Adrenal gland (tissue), 12 donors: ENCODE data around the gene CHRNA7. TPM values are rescaled to one million over a fixed set of nuclear protein-coding genes. Genes with fewer than 3 reads are reported as not detected.

Source experiments
- DNase-seq, 7 donors: peaks; one replicate each; pipeline ENCODE4 v3.0.0-alpha.2; 2019 to 2020
- H3K27ac ChIP-seq, 5 donors: fragments of 200-600 bp; sonication (generic) in 4 of 5; 1 replicate in 3 of 5; 2 replicates in 2 of 5; pipeline versions ENCODE4 v1.5.1 to v1.8.0; 2016 to 2020; ENCODE audit warnings: mild to moderate bottlenecking in 1 of 5
- H3K27me3 ChIP-seq: fragments of 200-600 bp; 2 replicates; pipeline ENCODE4 v1.8.0; 2021
- H3K36me3 ChIP-seq, 2 donors: fragments of 200-600 bp; replicated peaks in 1 of 2; 1 replicate in 1 of 2; 2 replicates in 1 of 2; pipeline versions ENCODE4 v1.5.1 to v1.8.0; 2018 to 2022
- H3K4me1 ChIP-seq, 2 donors: fragments of 200-600 bp; replicated peaks in 1 of 2; 1 replicate in 1 of 2; 2 replicates in 1 of 2; pipeline versions ENCODE4 v1.5.1 to v1.8.0; 2018 to 2021
- H3K4me3 ChIP-seq, 4 donors: fragments of 200-600 bp; sonication (generic) in 3 of 4; one replicate each; pipeline ENCODE4 v1.5.1; 2016 to 2018
- H3K9me3 ChIP-seq, 3 donors: fragments of 200-600 bp; sonication (generic) in 1 of 3; replicated peaks in 1 of 3; 1 replicate in 2 of 3; 2 replicates in 1 of 3; pipeline versions ENCODE4 v1.5.1 to v1.8.0; 2016 to 2021
- POLR2A ChIP-seq, 2 donors: fragments of 450-650 bp; IDR thresholded peaks; one replicate each; pipeline ENCODE4 v1.6.1; 2017; ENCODE audit warnings: antibody characterized with exemption in 2 of 2, mild to moderate bottlenecking in 2 of 2, moderate library complexity in 1 of 2
- WGBS, 4 donors: extraction: QIAGEN DNeasy Blood & Tissue Kit in 2 of 4; methylation state at CpG; one replicate each; pipeline versions ENCODE4 v1.1.5 to v1.1.7; 2013 to 2017; 5-methylcytosine and 5-hydroxymethylcytosine counted together
- intact Hi-C, 2 donors: fragments of 100-400 bp; cut with DNase I; formaldehyde crosslinking; loops; one replicate each; pipeline versions ENCODE4 v1.14.1 to v1.15.0; 2022 to 2023
- polyA plus RNA-seq, 3 donors: library from polyadenylated mRNA; stranded (reverse); fragments of 200-250 nt in 2 of 3; fragments of 350-450 nt in 1 of 3; fragmentation: Illumina TruSeq in 1 of 3; extraction: RNeasy Lipid Tissue Mini Kit (QIAGEN cat#74804) in 1 of 3; gene quantifications; one replicate each; pipeline ENCODE4 v1.2.3, GENCODE V29; 2013 to 2014
- total RNA-seq, 9 donors: library from RNA; depleted of rRNA in 4 of 9; stranded (reverse); fragments of >200 nt in 4 of 9; fragments of 120-200 nt in 1 of 9; fragmentation: NEBNext Ultra II Directional in 1 of 9; extraction: Animal tissue kit (Norgen Biotek cat#: 25700) in 1 of 9; gene quantifications; one replicate each; pipeline versions ENCODE4 v1.1.0 to v1.2.4, GENCODE V29; 2013 to 2023
- TF ChIP-seq, protein P1 (sequence below), 6 experiments: fragments of 450-650 bp in 4 of 6; fragments of 200-600 bp in 2 of 6; sonication (generic) in 1 of 6; IDR thresholded peaks; 1 replicate in 5 of 6; 2 replicates in 1 of 6; pipeline versions ENCODE4 v1.5.1 to v1.8.0; 2016 to 2021; ENCODE audit warnings: antibody characterized with exemption in 6 of 6, mild to moderate bottlenecking in 2 of 6, moderate library complexity in 1 of 6
- donor health status: healthy with polysubstance abuse.
- donor health status: Bipolar disorder and iron deficiency.
- donor health status: DM: yes; HTN: yes; CAD: no.
- donor health status: DM: no; HTN: no; CAD: no.
- donor health status: DM: no; HTN: no; CAD: no.
- donor health status: DM: yes; HTN: yes; CAD: no.

Gene CHRNA7
- total and polyA plus RNA-seq, 12 donors: 0.06 to 89.6 (median 4.1) TPM

DNA sequence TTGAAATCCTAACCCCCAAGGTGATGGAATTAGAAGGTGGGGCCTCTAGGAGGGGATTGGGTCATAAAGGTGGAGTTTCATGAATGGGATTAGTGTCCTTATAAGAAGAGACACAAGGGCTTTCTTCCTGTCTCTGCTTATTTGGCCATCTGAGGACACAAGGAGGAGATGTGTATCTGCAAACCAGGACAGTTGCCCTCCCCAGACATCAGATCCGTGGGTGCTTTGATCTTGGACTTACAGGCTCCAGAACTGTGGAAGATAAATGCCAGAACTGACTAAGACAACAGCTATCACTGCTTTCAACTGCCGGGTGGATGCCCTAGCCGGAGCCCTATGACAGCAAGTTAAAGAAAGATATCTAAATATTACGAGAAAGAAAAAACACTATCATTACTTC lies 94.4 kb downstream of the CHRNA7 start:
- Histone ChIP-seq H3K36me3 (no peaks in the 10 kb centered on the region), H3K27ac (no peak overlapping the region), H3K4me3 (no peak overlapping the region), H3K4me1 (no peaks in the 10 kb centered on the region), H3K9me3 (peaks cover 0 to 5% (median 0%) of the 10 kb centered on the region in 3 donors), H3K27me3 (no peaks in the 10 kb centered on the region)
- intact Hi-C loops: no loop called here
- TF ChIP-seq POLR2A (IDR thresholded peaks at IDR 0.05): no peak
- TF ChIP-seq, protein P1, sequence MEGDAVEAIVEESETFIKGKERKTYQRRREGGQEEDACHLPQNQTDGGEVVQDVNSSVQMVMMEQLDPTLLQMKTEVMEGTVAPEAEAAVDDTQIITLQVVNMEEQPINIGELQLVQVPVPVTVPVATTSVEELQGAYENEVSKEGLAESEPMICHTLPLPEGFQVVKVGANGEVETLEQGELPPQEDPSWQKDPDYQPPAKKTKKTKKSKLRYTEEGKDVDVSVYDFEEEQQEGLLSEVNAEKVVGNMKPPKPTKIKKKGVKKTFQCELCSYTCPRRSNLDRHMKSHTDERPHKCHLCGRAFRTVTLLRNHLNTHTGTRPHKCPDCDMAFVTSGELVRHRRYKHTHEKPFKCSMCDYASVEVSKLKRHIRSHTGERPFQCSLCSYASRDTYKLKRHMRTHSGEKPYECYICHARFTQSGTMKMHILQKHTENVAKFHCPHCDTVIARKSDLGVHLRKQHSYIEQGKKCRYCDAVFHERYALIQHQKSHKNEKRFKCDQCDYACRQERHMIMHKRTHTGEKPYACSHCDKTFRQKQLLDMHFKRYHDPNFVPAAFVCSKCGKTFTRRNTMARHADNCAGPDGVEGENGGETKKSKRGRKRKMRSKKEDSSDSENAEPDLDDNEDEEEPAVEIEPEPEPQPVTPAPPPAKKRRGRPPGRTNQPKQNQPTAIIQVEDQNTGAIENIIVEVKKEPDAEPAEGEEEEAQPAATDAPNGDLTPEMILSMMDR (IDR thresholded peaks at IDR 0.05): no peak
- 48 to 57% (median 51%) methylated on average over 4 of the region's 4 CpGs for WGBS, 4 donors
- no peak for DNase-seq

DNA sequence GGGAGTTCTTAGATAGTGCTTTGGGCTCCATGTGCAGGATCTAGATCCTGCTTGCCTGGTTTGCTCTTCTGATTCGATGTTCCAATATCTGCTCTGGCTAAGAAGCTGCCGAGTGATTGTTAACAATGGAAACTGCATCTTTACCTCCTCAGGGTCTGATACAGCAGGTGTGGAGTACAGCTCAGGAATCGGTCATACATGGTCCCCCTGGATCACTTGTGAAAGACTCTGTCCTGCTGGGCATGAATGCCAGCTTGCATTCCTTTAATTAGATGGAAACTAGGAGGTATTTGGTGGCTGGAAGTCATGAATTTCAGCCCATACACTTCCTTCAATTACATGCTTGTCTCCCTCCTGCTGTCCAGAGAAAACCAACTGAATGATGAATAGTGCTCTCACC lies 95.3 kb downstream of the CHRNA7 start:
- Histone ChIP-seq H3K36me3 (no peaks in the 10 kb centered on the region), H3K4me3 (no peak overlapping the region), H3K9me3 (peaks cover 0 to 5% (median 0%) of the 10 kb centered on the region in 3 donors), H3K27ac (no peak overlapping the region), H3K4me1 (no peaks in the 10 kb centered on the region), H3K27me3 (no peaks in the 10 kb centered on the region)
- 80 to 91% (median 85%) methylated on average over 3 of the region's 3 CpGs for WGBS, 4 donors
- DNase-seq: no peak
- intact Hi-C loops: no loop called here
- no peak for TF ChIP-seq POLR2A (IDR thresholded peaks at IDR 0.05)

DNA sequence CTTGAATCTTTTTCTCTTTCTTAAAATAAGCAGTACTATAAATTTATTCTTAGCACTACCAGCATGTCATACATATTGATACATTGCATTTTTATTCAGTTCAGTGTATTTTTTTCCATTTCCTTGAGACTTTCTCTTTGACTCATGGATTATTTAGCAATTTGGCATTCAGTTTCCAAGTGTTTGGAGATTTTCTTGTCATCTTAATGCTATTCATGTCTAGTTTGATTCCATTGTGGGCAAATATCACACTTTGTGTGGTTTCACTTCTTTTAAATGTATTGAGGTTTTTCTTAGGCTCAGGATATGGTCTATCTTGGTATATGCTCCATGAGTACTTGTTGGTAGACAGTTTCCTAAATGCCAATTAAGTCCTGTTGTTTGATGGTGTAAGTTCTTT lies 99.5 kb downstream of the CHRNA7 start:
- Histone ChIP-seq H3K27me3 (no peaks in the 10 kb centered on the region), H3K27ac (no peak overlapping the region), H3K4me3 (no peak overlapping the region), H3K4me1 (no peaks in the 10 kb centered on the region), H3K36me3 (no peaks in the 10 kb centered on the region), H3K9me3 (peaks cover 0 to 5% (median 0%) of the 10 kb centered on the region in 3 donors)
- TF ChIP-seq, protein P1 (IDR thresholded peaks at IDR 0.05): no peak
- no peak for TF ChIP-seq POLR2A (IDR thresholded peaks at IDR 0.05)
- no peak for DNase-seq
- intact Hi-C loops: no loop called here

DNA sequence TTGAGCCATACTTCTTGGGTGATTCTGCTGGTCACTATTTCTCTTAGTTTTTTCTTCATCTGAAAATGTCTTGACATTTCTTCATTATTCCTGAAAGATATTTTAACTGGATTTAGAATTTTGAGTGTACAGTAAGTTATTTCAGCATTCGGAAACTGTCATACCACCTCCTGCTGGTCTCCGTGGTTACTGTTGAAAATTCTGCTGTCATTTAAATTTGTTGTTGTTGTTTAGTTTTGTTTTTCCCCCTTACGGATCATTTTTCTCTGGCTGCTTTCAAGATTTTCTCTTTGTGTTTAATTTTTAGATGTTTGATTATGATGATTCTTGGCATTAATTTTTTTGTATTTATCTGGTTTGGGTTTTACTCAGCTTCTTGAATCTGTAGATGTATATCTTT lies 100.5 kb downstream of the CHRNA7 start:
- Histone ChIP-seq H3K36me3 (no peaks in the 10 kb centered on the region), H3K27me3 (no peaks in the 10 kb centered on the region), H3K4me3 (no peak overlapping the region), H3K4me1 (no peaks in the 10 kb centered on the region), H3K9me3 (peaks cover 0 to 5% (median 0%) of the 10 kb centered on the region in 3 donors), H3K27ac (no peak overlapping the region)
- intact Hi-C loops: no loop called here
- TF ChIP-seq, protein P1 (IDR thresholded peaks at IDR 0.05): no peak
- TF ChIP-seq POLR2A (IDR thresholded peaks at IDR 0.05): no peak
- 85 to 93% (median 88%) methylated on average over 3 of the region's 3 CpGs for WGBS, 4 donors
- DNase-seq: no peak

DNA sequence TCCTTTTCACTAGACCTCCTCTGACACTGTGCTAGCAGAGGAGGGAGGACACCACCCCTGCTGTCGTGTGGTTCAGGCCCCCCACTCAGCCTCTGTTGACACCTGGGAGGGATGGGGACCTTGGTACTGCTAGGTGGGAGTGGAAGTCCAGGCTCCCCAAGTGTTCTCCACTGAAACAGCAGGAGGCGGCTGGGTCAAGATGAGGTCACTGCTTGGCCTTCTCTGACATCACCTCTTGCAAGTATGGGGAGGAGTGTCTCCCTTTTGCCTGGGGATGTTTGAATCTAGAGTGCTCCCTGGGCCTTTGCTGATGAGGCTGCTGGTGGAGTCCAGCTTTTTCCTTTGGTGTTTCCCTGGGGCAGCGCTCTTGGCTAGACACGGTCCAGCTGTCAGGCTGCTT lies 101.5 kb downstream of the CHRNA7 start:
- Histone ChIP-seq H3K36me3 (no peaks in the 10 kb centered on the region), H3K4me1 (no peaks in the 10 kb centered on the region), H3K4me3 (no peak overlapping the region), H3K27ac (no peak overlapping the region), H3K9me3 (peaks cover 0 to 5% (median 0%) of the 10 kb centered on the region in 3 donors), H3K27me3 (no peaks in the 10 kb centered on the region)
- no peak for TF ChIP-seq POLR2A (IDR thresholded peaks at IDR 0.05)
- TF ChIP-seq, protein P1 (IDR thresholded peaks at IDR 0.05): no peak
- no peak for DNase-seq
- 80 to 90% (median 84%) methylated on average over 3 to 4 of the region's 4 CpGs for WGBS, 4 donors
- intact Hi-C loops: no loop called here
